ENCODE results near the gene TMSB4X.

DNA sequence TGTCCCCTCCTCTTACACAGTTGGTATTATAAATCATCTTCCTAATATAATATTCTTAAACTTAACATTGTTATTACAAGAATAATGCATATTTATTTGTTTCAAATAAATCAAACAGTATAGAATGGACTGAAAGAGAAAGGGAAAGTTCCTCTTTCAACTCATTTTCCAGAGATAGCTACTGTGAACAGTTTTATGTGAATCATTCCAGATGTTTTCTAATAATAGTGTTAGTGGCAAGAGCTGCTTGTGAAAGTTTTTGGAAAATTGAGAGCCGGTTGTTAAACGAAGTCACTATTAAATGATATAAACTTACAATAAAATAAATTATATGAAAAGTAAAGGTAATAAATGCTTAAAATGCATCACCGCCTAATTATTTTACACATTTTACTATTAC is 14.6 kb downstream of the TMSB4X start:
- TF ChIP-seq BACH2 (CRISPR knock-in tag; IDR thresholded peaks at IDR 0.05; ENCODE audit: borderline replicate concordance) (no peak), RARB (CRISPR knock-in tag; IDR thresholded peaks at IDR 0.05) (no peak), ZFP30 (CRISPR knock-in tag; IDR thresholded peaks at IDR 0.05) (no peak), TCF4 (CRISPR knock-in tag; IDR thresholded peaks at IDR 0.05; ENCODE audit: borderline replicate concordance) (no peak), ZC3H10 (CRISPR knock-in tag; IDR thresholded peaks at IDR 0.05) (no peak), ARNTL (CRISPR knock-in tag; IDR thresholded peaks at IDR 0.05; ENCODE audit: borderline replicate concordance, low read depth) (no peak), OSR1 (CRISPR knock-in tag; IDR thresholded peaks at IDR 0.05) (no peak), SNAI2 (CRISPR knock-in tag; IDR thresholded peaks at IDR 0.05) (no peak), ZNF565 (CRISPR knock-in tag; conservative IDR thresholded peaks at IDR 0.05; ENCODE audit: low read depth) (no peak)
- TF ChIP-seq, protein P1, sequence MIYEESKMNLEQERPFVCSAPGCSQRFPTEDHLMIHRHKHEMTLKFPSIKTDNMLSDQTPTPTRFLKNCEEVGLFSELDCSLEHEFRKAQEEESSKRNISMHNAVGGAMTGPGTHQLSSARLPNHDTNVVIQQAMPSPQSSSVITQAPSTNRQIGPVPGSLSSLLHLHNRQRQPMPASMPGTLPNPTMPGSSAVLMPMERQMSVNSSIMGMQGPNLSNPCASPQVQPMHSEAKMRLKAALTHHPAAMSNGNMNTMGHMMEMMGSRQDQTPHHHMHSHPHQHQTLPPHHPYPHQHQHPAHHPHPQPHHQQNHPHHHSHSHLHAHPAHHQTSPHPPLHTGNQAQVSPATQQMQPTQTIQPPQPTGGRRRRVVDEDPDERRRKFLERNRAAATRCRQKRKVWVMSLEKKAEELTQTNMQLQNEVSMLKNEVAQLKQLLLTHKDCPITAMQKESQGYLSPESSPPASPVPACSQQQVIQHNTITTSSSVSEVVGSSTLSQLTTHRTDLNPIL (CRISPR knock-in tag; IDR thresholded peaks at IDR 0.05; ENCODE audit: low read depth) = no peak
- TF ChIP-seq, protein P2, sequence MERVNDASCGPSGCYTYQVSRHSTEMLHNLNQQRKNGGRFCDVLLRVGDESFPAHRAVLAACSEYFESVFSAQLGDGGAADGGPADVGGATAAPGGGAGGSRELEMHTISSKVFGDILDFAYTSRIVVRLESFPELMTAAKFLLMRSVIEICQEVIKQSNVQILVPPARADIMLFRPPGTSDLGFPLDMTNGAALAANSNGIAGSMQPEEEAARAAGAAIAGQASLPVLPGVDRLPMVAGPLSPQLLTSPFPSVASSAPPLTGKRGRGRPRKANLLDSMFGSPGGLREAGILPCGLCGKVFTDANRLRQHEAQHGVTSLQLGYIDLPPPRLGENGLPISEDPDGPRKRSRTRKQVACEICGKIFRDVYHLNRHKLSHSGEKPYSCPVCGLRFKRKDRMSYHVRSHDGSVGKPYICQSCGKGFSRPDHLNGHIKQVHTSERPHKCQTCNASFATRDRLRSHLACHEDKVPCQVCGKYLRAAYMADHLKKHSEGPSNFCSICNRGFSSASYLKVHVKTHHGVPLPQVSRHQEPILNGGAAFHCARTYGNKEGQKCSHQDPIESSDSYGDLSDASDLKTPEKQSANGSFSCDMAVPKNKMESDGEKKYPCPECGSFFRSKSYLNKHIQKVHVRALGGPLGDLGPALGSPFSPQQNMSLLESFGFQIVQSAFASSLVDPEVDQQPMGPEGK (CRISPR knock-in tag; IDR thresholded peaks at IDR 0.05; ENCODE audit: borderline replicate concordance) = no peak
